ENCODE data around the gene RABGAP1L.

The RABGAP1L gene

GRCh38 chr1:174988986-174989385, 829.7 kb downstream of the RABGAP1L start:
- DNase-seq (ENCODE audit: low read depth in 2 of 2), result no peak
- H3K4me3 ChIP-seq (replicated peaks in 1 of 2; ENCODE audit: low read depth in 2 of 2, low read length in 2 of 2), result no peak overlapping the region
- no peak for TF ChIP-seq CTCF (IDR thresholded peaks at IDR 0.05; ENCODE audit: low read depth, low read length)

- no peak for DNase-seq (ENCODE audit: low read depth in 2 of 2)
- no peak for TF ChIP-seq CTCF (IDR thresholded peaks at IDR 0.05; ENCODE audit: low read depth, low read length)
- H3K4me3 ChIP-seq (replicated peaks in 1 of 2; ENCODE audit: low read depth in 2 of 2, low read length in 2 of 2), result no peak overlapping the region
Measured at GRCh38 chr1:174989536-174990220, 830.4 kb downstream of the RABGAP1L start.

- DNase-seq (ENCODE audit: low read depth in 2 of 2), result peak; percentile 28 to 66
- H3K4me3 ChIP-seq (replicated peaks in 1 of 2; ENCODE audit: low read depth in 2 of 2, low read length in 2 of 2), result peak overlapping the region; percentile 17 to 29
- TF ChIP-seq CTCF (IDR thresholded peaks at IDR 0.05; ENCODE audit: low read depth, low read length), result no peak
Measured at GRCh38 chr1:174990382-174990999, 831.2 kb downstream of the RABGAP1L start.

GRCh38 chr1:174991473-174991872, 832.2 kb downstream of the RABGAP1L start:
- no peak for DNase-seq (ENCODE audit: low read depth in 2 of 2)
- H3K4me3 ChIP-seq (replicated peaks in 1 of 2; ENCODE audit: low read depth in 2 of 2, low read length in 2 of 2), result no peak overlapping the region
- TF ChIP-seq CTCF (IDR thresholded peaks at IDR 0.05; ENCODE audit: low read depth, low read length), result no peak

GRCh38 chr1:174995121-174995520, 835.8 kb downstream of the RABGAP1L start:
- TF ChIP-seq CTCF (IDR thresholded peaks at IDR 0.05; ENCODE audit: low read depth, low read length), result no peak
- no peak for DNase-seq (ENCODE audit: low read depth in 2 of 2)
- H3K4me3 ChIP-seq (replicated peaks in 1 of 2; ENCODE audit: low read depth in 2 of 2, low read length in 2 of 2), result no peak overlapping the region

- peak in 1 of 2 donors; percentile 35 for DNase-seq (ENCODE audit: low read depth in 2 of 2)
- TF ChIP-seq CTCF (IDR thresholded peaks at IDR 0.05; ENCODE audit: low read depth, low read length), result no peak
- no peak overlapping the region for H3K4me3 ChIP-seq (replicated peaks in 1 of 2; ENCODE audit: low read depth in 2 of 2, low read length in 2 of 2)
Measured at GRCh38 chr1:174995916-174996315, 836.6 kb downstream of the RABGAP1L start.
